ENCODE measurements around the gene HEATR3.
"Not testable (repeated sequence)": the region's sequence is repeated elsewhere in the genome, so short reads cannot be mapped to it uniquely, and the experiment has no call there.

Gene HEATR3

DNA sequence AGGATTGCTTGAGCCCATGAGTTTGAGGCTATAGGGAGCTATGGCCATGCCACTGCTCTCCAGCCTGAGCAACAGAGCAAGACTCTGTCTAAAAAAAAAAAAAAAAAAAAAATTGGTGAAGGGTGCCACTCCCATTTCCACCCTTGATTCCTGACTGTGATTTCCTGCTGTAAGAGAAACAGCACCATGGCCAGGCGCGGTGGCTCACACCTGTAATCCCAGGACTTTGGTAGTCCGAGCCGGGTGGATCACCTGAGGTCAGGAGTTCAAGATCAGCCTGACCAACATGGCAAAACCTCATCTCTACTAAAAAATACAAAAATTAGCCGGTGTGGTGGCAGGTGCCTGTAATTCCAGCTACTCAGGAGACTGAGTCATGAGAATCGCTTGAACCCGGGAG is 66.8 kb downstream of the HEATR3 start:
- H3K79me2 ChIP-seq (ENCODE audit: control insufficient read depth, insufficient read depth, low read length, unreplicated experiment); H3K4me1 ChIP-seq (ENCODE audit: control insufficient read depth, insufficient read depth, low read length, unreplicated experiment); H2AFZ ChIP-seq (ENCODE audit: low read length, unreplicated experiment); H3K27me3 ChIP-seq (ENCODE audit: insufficient read depth, low read length); H3K36me3 ChIP-seq (ENCODE audit: insufficient read depth, low read length); H3K27ac ChIP-seq (ENCODE audit: low read depth, low read length); H3K4me3 ChIP-seq (ENCODE audit: low read depth, low read length): not testable (repeated sequence)

- H3K36me3 ChIP-seq (ENCODE audit: insufficient read depth, low read length): no peaks in the 10 kb centered on the region
- H3K4me1 ChIP-seq (ENCODE audit: control insufficient read depth, insufficient read depth, low read length, unreplicated experiment): no peaks in the 10 kb centered on the region
- H3K27ac ChIP-seq (ENCODE audit: low read depth, low read length): no peak overlapping the region
- no peak overlapping the region for H2AFZ ChIP-seq (ENCODE audit: low read length, unreplicated experiment)
- no peaks in the 10 kb centered on the region for H3K79me2 ChIP-seq (ENCODE audit: control insufficient read depth, insufficient read depth, low read length, unreplicated experiment)
- no peaks in the 10 kb centered on the region for H3K27me3 ChIP-seq (ENCODE audit: insufficient read depth, low read length)
- no peak overlapping the region for H3K4me3 ChIP-seq (ENCODE audit: low read depth, low read length)
These were observed 67.4 kb downstream of the HEATR3 start for GRCh38 chr16:50133214-50133613.

- H3K27me3 ChIP-seq (ENCODE audit: insufficient read depth, low read length): no peaks in the 10 kb centered on the region
- no peak overlapping the region for H2AFZ ChIP-seq (ENCODE audit: low read length, unreplicated experiment)
- H3K27ac ChIP-seq (ENCODE audit: low read depth, low read length): no peak overlapping the region
- no peaks in the 10 kb centered on the region for H3K36me3 ChIP-seq (ENCODE audit: insufficient read depth, low read length)
- H3K4me3 ChIP-seq (ENCODE audit: low read depth, low read length): no peak overlapping the region
- H3K4me1 ChIP-seq (ENCODE audit: control insufficient read depth, insufficient read depth, low read length, unreplicated experiment): no peaks in the 10 kb centered on the region
- no peaks in the 10 kb centered on the region for H3K79me2 ChIP-seq (ENCODE audit: control insufficient read depth, insufficient read depth, low read length, unreplicated experiment)
These were observed 70.6 kb downstream of the HEATR3 start for GRCh38 chr16:50136399-50136798.

- no peaks in the 10 kb centered on the region for H3K79me2 ChIP-seq (ENCODE audit: control insufficient read depth, insufficient read depth, low read length, unreplicated experiment)
- no peaks in the 10 kb centered on the region for H3K4me1 ChIP-seq (ENCODE audit: control insufficient read depth, insufficient read depth, low read length, unreplicated experiment)
- H3K27ac ChIP-seq (ENCODE audit: low read depth, low read length): no peak overlapping the region
- no peak overlapping the region for H2AFZ ChIP-seq (ENCODE audit: low read length, unreplicated experiment)
- no peaks in the 10 kb centered on the region for H3K27me3 ChIP-seq (ENCODE audit: insufficient read depth, low read length)
- H3K4me3 ChIP-seq (ENCODE audit: low read depth, low read length): no peak overlapping the region
- no peaks in the 10 kb centered on the region for H3K36me3 ChIP-seq (ENCODE audit: insufficient read depth, low read length)
These were observed 71.5 kb downstream of the HEATR3 start for GRCh38 chr16:50137268-50137667.

DNA sequence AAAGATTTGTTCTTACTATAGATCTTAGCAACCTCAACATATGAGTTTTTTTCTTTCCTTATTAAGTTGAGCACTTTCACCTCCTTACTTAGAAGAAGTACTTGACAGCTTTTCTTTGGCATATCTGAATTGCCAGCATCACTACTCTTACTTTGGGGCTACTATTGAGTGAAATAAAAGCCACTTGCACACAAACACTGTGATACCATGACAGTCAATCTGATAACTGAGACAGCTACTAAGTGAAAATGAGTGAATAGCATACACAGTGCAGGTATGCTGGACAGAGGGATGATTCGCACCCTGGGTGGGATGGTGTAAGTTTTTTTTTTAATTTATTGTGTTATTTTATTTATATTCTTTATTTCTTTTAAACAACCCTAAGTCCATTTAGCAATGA is 73.8 kb downstream of the HEATR3 start:
- no peaks in the 10 kb centered on the region for H3K79me2 ChIP-seq (ENCODE audit: control insufficient read depth, insufficient read depth, low read length, unreplicated experiment)
- no peak overlapping the region for H3K4me3 ChIP-seq (ENCODE audit: low read depth, low read length)
- H2AFZ ChIP-seq (ENCODE audit: low read length, unreplicated experiment): no peak overlapping the region
- no peaks in the 10 kb centered on the region for H3K27me3 ChIP-seq (ENCODE audit: insufficient read depth, low read length)
- no peaks in the 10 kb centered on the region for H3K4me1 ChIP-seq (ENCODE audit: control insufficient read depth, insufficient read depth, low read length, unreplicated experiment)
- H3K36me3 ChIP-seq (ENCODE audit: insufficient read depth, low read length): no peaks in the 10 kb centered on the region
- no peak overlapping the region for H3K27ac ChIP-seq (ENCODE audit: low read depth, low read length)

- H3K27me3 ChIP-seq (ENCODE audit: insufficient read depth, low read length): no peaks in the 10 kb centered on the region
- H3K4me1 ChIP-seq (ENCODE audit: control insufficient read depth, insufficient read depth, low read length, unreplicated experiment): no peaks in the 10 kb centered on the region
- H3K27ac ChIP-seq (ENCODE audit: low read depth, low read length): no peak overlapping the region
- no peaks in the 10 kb centered on the region for H3K79me2 ChIP-seq (ENCODE audit: control insufficient read depth, insufficient read depth, low read length, unreplicated experiment)
- no peak overlapping the region for H2AFZ ChIP-seq (ENCODE audit: low read length, unreplicated experiment)
- no peak overlapping the region for H3K4me3 ChIP-seq (ENCODE audit: low read depth, low read length)
- H3K36me3 ChIP-seq (ENCODE audit: insufficient read depth, low read length): no peaks in the 10 kb centered on the region
These were observed 78.4 kb downstream of the HEATR3 start for GRCh38 chr16:50144211-50144610.

GRCh38 chr16:50146479-50147435 is 81.0 kb downstream of the HEATR3 start:
- H3K4me3 ChIP-seq (ENCODE audit: low read depth, low read length): no peak overlapping the region
- H2AFZ ChIP-seq (ENCODE audit: low read length, unreplicated experiment): no peak overlapping the region
- no peaks in the 10 kb centered on the region for H3K79me2 ChIP-seq (ENCODE audit: control insufficient read depth, insufficient read depth, low read length, unreplicated experiment)
- H3K36me3 ChIP-seq (ENCODE audit: insufficient read depth, low read length): no peaks in the 10 kb centered on the region
- no peak overlapping the region for H3K27ac ChIP-seq (ENCODE audit: low read depth, low read length)
- H3K27me3 ChIP-seq (ENCODE audit: insufficient read depth, low read length): no peaks in the 10 kb centered on the region
- H3K4me1 ChIP-seq (ENCODE audit: control insufficient read depth, insufficient read depth, low read length, unreplicated experiment): no peaks in the 10 kb centered on the region

DNA sequence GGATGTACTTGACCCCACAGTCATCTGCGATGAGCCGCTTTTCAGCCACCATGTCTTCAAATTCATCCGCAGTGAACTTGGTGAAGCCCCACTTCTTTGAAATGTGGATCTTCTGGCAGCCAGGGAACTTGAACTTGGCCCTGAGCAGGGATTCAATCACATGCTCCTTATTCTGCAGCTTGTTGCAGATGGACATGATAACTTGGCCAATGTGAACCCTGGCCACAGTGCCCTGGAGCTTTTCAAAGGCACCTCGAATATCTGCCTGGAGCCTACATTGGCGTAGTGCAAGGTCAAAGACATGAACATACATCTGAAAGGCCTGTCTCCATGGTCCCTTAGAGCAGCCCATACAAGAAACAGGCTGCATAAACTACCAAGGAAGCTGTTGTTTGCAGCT is 85.6 kb downstream of the HEATR3 start:
- Histone ChIP-seq H3K36me3 (ENCODE audit: insufficient read depth, low read length) (no peaks in the 10 kb centered on the region), H2AFZ (ENCODE audit: low read length, unreplicated experiment) (no peak overlapping the region), H3K4me1 (ENCODE audit: control insufficient read depth, insufficient read depth, low read length, unreplicated experiment) (peaks cover 13% of the 10 kb centered on the region), H3K27me3 (ENCODE audit: insufficient read depth, low read length) (no peaks in the 10 kb centered on the region), H3K4me3 (ENCODE audit: low read depth, low read length) (no peak overlapping the region), H3K79me2 (ENCODE audit: control insufficient read depth, insufficient read depth, low read length, unreplicated experiment) (peaks cover 30% of the 10 kb centered on the region), H3K27ac (ENCODE audit: low read depth, low read length) (no peak overlapping the region)

DNA sequence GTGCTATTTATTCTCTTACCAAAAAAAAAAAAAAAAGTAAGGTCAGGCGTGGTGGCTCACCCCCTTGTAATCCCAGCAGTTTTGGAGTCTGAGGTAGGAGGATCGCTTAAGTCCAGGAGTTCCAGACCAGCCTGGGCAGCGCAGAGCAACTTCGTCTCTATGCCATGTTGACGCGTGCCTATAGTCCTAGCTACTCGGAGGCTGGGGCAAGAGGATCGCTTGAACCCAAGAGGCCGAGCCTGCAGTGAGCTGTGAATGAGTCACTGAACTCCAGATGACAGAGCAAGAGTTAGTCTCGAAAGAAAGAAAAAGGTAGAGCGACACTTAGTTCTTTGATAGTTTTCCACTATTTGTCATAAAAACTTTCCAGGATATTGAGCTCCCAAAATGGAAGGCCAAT is 86.0 kb downstream of the HEATR3 start:
- H3K27ac ChIP-seq (ENCODE audit: low read depth, low read length): peak overlapping the region; percentile 81; the same call in 1 of the 2 replicates
- peaks cover 33% of the 10 kb centered on the region for H3K79me2 ChIP-seq (ENCODE audit: control insufficient read depth, insufficient read depth, low read length, unreplicated experiment)
- peak overlapping the region; percentile 91 for H3K4me3 ChIP-seq (ENCODE audit: low read depth, low read length)
- peak overlapping the region; percentile 97 for H2AFZ ChIP-seq (ENCODE audit: low read length, unreplicated experiment)
- no peaks in the 10 kb centered on the region for H3K36me3 ChIP-seq (ENCODE audit: insufficient read depth, low read length)
- H3K27me3 ChIP-seq (ENCODE audit: insufficient read depth, low read length): no peaks in the 10 kb centered on the region
- peaks cover 13% of the 10 kb centered on the region for H3K4me1 ChIP-seq (ENCODE audit: control insufficient read depth, insufficient read depth, low read length, unreplicated experiment)

DNA sequence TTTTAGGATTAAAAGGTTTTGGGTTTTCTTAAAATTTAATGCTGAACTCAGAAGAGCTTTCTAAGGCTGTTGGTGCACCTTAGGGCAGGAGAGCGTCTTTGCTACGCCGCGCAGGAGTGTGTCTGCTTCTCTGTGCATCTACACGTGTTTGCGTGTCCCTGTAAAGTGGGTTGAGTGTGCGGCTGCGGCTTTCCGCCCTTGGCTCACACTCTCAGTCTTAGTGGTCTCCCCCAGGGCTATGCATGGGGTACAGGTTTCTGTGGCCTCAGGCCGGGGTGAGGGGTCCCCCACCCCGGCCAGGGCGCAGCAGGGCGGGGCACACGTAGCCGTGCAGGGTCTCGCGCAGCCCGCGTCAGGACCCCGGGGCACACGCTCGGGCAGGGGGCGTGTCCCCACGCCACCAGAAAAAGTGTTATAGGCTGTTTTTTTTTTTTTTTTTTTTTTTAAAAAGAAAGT is 86.6 kb downstream of the HEATR3 start:
- Histone ChIP-seq H3K27me3 (ENCODE audit: insufficient read depth, low read length) (no peaks in the 10 kb centered on the region), H3K4me3 (ENCODE audit: low read depth, low read length) (peak overlapping the region; percentile 91), H2AFZ (ENCODE audit: low read length, unreplicated experiment) (peak overlapping the region; percentile 97)

More for the DNA sequence above, 86.6 kb downstream of the HEATR3 start:
- H3K27ac ChIP-seq (ENCODE audit: low read depth, low read length): peak overlapping the region; percentile 81
- peaks cover 13% of the 10 kb centered on the region for H3K4me1 ChIP-seq (ENCODE audit: control insufficient read depth, insufficient read depth, low read length, unreplicated experiment)
- H3K79me2 ChIP-seq (ENCODE audit: control insufficient read depth, insufficient read depth, low read length, unreplicated experiment): peaks cover 38% of the 10 kb centered on the region
- no peaks in the 10 kb centered on the region for H3K36me3 ChIP-seq (ENCODE audit: insufficient read depth, low read length)

All from ACC112 (cell line).